Activated T-helper 1 cell treated with anti-CD3 and anti-CD28 coated beads, Interleukin-2, amount 50 U/mL, for 16 hours (primary cell): ENCODE measurements around the gene ATXN7L1.

Source experiments
- DNase-seq, 2 donors: peaks; one replicate each; pipeline ENCODE4 v3.0.0-alpha.2; 2020; ENCODE audit warnings: low read depth in 1 of 2, low spot score in 1 of 2

ATXN7L1 gene

GRCh38 chr7:105829681-105830322 lies 46.6 kb downstream of the ATXN7L1 start:
- DNase-seq = no peak

DNA sequence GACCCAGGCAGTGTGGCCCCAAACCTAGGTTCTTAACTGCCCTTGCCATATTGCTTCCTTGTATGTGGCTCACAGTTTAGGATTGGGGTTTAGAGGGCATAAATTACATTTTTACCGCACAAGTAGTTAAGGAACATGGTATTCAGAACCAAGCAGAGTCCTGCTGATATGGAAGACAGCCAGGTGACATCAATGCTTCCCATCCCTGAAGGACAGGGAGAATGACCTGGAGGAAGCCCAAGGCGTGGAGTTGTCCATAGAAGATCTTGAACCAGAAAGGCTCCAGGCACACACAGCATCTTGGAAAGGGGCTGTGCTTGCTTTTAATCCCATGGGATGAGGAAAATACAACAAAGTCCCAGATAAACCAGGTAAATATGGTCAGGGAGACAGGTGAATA lies 48.3 kb downstream of the ATXN7L1 start:
- DNase-seq = no peak

GRCh38 chr7:105827151-105827875 lies 49.1 kb downstream of the ATXN7L1 start:
- DNase-seq = no peak

DNA sequence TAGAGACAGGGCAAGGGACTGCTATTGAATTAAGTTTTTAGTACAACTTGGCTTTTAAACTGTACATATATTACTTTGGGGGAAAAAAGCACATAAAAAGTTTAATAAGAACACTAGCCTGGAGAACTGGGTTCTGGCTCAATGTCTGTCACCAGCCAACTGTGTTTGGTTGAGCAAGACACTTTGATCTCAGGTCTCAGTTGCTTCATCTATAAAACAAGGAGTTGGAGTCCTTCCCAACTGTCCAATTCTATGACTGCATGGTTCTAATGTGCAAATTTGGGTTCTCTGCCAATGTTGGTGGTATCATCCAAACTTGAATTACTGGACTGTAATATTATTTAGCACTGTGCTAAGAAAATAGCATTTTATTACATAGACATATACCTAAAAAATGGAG lies 50.3 kb downstream of the ATXN7L1 start:
- no peak for DNase-seq

- no peak for DNase-seq
Observed at GRCh38 chr7:105825371-105825770, 51.0 kb downstream of the ATXN7L1 start.

GRCh38 chr7:105822806-105823205 lies 53.6 kb downstream of the ATXN7L1 start:
- no peak for DNase-seq

- DNase-seq = no peak
Observed at GRCh38 chr7:105821527-105821926, 54.9 kb downstream of the ATXN7L1 start.

DNA sequence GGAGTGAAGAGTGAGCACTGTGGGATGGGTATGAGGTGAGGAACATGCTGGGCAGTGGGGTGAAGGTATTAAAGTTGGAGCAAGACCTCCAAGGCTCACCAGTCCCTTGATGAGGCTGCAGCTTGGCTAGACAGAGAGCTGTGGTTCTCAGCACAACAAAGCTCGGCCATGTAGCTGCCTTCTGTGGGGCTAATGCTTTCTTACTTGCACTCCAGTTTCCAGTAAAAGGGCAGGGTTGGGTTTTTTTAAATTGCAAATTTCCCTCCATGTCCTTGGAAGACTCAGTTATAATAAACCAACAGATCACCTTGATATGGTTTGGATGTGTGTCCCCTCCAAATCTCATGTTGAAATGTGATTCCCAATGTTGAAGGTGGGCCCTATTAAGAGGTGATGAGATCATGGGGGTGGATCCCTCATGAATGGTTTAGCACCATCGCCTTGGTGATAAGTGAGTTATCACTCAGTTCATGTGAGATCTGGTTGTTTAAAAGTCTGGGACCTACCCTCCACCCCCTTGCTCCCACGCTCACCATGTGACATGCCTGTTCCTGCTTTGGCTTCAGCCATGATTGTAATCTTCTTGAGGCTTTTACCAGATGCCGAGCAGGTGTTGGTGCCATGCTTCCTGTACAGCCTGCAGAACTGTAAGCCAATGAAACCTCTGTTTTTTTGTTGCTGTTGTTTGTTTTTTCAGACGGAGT lies 55.9 kb downstream of the ATXN7L1 start:
- no peak for DNase-seq

DNA sequence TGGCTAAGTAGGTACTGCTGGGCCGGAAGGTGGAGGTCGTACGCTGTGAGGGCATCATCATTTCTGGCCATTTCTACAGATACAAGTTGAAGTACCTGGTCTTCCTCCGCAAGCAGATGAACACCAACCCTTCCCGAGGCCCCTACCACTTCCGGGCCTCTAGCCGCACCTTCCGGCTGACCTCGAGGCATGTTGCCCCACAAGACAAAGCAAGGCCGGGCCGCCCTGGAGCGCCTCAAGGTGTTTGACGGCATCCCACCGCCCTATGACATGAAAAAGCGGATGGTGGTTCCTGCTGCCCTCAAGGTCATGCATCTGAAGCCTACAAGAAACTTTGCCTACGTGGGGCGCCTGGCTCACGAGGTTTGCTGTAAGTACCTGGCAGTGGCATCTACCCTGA lies 56.8 kb downstream of the ATXN7L1 start:
- no peak for DNase-seq

DNA sequence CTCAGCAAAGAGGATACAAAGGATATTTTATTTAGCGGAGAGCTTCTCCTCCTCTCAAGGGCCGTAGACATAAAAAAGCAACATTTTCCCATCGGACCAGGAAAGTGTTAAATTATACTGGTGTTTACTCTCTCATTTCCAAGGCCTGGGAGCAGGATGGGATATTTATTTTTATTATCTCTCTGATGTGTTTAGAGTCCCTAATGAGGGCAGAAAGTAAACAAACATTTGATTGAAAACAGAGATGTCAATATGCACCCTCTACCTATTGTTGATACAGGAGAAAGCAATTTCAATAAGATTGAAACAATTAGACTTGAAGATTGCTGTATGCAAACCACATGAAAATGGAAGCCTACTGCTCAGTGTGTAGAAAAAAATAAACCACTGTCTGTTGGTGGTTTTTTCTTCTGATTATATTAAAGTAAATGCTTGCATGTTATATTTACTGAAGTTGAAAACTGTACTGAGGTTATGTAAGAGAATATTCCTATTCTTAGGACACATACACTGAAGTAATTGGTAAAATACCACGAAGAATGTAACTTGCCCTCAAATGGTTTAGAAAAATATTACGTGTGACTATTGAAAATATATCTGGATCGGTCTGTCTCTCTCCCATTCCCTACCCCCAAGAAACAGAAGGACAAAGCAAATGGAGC lies 59.3 kb downstream of the ATXN7L1 start:
- DNase-seq = no peak

DNA sequence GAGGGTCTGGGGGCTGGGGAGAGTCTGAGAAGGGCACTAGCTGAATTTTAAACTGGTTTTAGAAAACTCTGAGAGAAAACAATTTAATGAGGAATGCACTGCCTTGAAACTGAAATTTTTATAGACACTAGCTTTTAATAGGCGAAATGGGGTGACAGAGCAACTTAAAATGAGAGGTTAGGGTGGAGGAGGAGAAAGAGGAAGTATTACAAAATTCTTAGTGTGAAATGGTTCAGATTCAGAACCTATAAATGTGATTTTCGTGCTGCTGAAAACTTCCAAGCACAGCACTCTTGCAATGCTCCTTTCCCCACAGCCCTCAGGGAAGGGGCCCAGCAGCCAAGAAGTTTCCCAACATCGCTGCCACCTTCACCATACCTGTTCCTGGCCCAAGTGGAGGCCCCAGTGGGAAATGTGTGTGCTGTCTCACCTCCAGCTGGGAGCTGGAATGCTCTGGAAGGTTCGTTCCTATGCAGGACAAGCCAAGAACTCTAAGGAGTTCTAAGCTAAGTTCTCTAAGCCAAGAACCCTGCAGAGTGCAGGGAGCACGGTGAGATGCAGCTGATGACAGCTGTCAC lies 60.0 kb downstream of the ATXN7L1 start:
- no peak for DNase-seq

- DNase-seq = no peak
Observed at GRCh38 chr7:105815576-105815975, 60.8 kb downstream of the ATXN7L1 start.

DNA sequence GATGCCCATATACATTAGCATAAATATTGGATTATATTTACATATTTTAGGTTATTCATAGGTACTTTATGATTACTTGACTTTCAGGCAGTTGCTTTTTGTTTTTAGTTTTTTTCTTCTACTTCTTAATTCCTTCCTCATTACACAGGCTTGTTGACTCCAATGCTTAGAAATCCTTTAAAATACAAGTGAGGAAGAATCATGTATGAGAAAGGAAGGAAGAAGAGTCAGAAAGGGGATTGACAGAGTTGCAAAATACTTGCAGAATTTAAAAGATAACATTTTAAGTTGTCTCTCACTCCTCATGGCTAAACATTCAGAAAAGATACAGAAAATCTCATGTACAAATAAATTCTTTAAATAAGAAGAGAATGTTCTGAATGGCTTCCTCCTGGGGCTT lies 61.9 kb downstream of the ATXN7L1 start:
- DNase-seq = no peak

DNA sequence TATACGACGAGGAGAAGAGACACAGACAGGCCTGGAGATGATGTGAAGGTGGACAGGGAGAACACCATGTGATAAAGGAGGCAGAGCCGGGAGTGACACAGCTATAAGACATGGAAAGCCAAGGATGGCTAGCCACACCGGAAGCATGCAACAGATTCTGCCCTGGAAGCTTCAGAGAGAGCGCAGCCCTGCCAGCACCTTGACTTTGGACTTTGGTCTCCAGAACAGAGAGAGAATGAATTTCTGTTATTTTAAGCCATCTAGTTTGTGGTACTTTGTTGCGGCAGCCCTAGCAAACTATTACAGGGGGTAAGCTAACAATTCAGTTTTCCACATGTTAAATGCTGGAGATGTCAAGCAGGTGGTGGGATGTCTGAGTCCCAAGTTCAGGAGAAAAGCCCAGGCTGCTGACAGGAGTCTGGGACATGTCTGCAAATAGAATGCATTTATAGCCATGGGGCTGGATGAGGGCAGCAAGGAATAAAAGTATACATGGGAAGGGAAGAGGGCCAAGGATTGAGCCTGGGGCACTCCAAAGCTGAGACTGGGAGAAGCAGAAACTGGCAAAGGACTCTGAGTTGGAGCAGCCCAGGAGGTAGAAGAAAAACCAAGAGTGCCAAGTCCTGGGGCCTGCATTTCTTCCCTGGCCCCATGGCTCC lies 65.1 kb downstream of the ATXN7L1 start:
- DNase-seq = no peak

DNA sequence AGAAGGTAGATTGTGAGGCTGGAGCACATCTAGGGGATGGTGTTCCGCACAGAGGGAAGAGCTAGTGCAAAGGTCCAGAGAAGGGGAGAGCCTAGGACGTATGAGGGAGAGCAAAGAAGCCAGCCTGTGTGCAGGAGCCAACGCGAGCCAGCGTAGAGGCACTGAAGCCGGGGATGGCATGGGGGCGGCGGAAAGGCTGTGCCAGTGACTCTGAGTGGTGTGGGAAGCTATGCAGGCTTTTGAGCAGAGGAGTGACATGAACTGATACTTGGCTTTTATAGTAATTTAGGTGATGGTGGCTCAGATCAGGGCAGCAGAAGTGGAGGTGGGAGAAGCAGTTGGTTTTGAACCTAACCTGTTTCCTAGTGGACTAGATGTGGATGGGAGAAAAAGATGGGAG lies 65.8 kb downstream of the ATXN7L1 start:
- no peak for DNase-seq

- DNase-seq = peak; percentile 39 to 70
Observed at GRCh38 chr7:105808703-105809590, 67.5 kb downstream of the ATXN7L1 start.

DNA sequence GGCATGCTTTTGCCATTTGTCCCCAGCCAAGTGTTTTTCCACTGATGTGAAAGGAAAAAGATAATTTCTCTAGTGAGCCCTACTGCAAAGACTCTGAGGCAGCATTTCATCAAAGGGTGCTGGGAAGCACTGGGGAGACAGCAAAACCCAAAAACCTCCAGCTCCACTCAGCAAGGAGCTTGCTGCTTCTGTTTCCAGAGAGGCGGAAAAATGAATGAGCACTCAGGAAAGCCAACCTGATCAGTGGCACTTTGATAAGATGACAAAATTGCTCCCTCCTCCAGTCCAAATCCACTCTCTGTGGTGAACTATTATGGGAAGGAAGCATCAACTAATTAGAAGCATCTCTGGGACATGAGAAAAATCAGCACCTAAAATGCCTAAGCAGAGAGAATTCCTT lies 68.2 kb downstream of the ATXN7L1 start:
- DNase-seq = no peak

GRCh38 chr7:105807448-105807762 lies 69.0 kb downstream of the ATXN7L1 start:
- DNase-seq = no peak

GRCh38 chr7:105806592-105807447 lies 69.6 kb downstream of the ATXN7L1 start:
- DNase-seq = peak; percentile 12 to 47
